ENCODE results near the gene RBBP7.

The RBBP7 gene

DNA sequence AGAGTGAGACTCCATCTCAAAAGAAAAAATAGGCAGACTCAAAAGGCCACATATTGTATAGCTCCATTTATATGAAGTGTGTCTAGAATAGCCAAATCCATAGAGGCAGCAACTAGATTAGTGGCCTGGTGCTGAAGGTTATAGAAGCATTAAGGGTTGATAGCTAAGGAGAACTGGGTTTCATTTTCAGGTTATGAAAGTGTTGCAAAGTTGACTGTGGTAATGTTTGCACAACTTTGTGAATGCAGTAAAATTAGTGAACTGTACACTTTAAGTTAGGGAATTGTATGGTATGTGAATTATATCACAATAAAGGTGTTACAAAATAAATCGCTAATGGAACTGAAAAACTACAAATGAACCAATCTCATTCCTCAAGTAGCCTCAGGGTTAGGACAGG is 55.6 kb downstream of the RBBP7 start:
- no peak for DNase-seq

DNA sequence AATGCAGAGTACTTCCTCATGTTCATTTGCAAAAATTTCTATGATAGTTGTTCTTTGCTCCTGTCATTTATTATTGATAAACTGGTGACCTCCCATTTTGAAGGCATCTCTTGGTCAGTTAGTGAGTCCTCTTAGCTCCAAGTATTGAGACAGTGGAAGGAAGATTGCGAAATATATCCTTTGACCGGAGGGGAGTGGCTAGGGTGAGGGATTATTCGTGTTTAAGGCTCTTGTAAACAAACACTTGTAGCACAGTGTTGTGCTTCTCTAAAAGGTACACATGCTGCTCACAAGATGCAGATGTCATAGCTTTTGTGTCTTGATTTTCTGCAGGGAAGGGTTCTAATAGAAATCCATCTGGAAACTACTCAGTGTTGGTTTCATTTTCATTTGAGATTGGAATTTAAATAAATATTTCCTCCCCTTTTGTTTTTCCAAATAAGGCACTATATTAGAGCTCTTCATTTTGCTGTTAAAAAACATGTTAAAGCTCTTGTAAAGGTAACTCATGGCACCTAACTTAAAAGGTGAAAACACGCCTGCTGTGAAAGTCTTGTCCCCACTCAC is 62.1 kb downstream of the RBBP7 start:
- Histone ChIP-seq H3K4me1 (ENCODE audit: control extremely low read depth in 1 of 4, control insufficient read depth in 4 of 4, insufficient read depth in 4 of 4, low read length in 3 of 4) (peaks cover 0 to 13% (median 5%) of the 10 kb centered on the region in 4 experiments), H3K4me3 (ENCODE audit: control insufficient read depth in 1 of 7, extremely low read depth in 1 of 7, insufficient read depth in 4 of 7, low read depth in 2 of 7, low read length in 6 of 7) (peak overlapping the region in 3 of 7 experiments; percentile 29 to 59 (median 37)), H3K27me3 (replicated peaks in 2 of 5; ENCODE audit: control insufficient read depth in 4 of 5, insufficient read depth in 5 of 5, low read length in 4 of 5) (no peaks in the 10 kb centered on the region), H3K36me3 (ENCODE audit: control insufficient read depth in 4 of 4, insufficient read depth in 4 of 4, low read length in 3 of 4) (peaks cover 0 to 3% (median 1%) of the 10 kb centered on the region in 4 experiments), H3K9me3 (ENCODE audit: control extremely low read depth in 1 of 5, control insufficient read depth in 4 of 5, insufficient read depth in 2 of 5, low read depth in 1 of 5, low read length in 4 of 5) (no peaks in the 10 kb centered on the region), H3K27ac (ENCODE audit: insufficient read depth in 1 of 2, low read depth in 1 of 2, low read length in 2 of 2, poor library complexity in 1 of 2, severe bottlenecking in 2 of 2) (peak overlapping the region in 1 of 2 experiments; percentile 32)
- DNase-seq: no peak
- 47% methylated on average over 4 of the region's 4 CpGs for WGBS (ENCODE audit: insufficient coverage)
- ChIA-PET CTCF (no interaction called here), POLR2A (no interaction called here)

More for the DNA sequence above, 55.6 kb downstream of the RBBP7 start:
- no peaks in the 10 kb centered on the region for H3K9me3 ChIP-seq (ENCODE audit: control extremely low read depth in 1 of 5, control insufficient read depth in 4 of 5, insufficient read depth in 2 of 5, low read depth in 1 of 5, low read length in 4 of 5)
- POLR2A ChIA-PET: no interaction called here
- H3K27ac ChIP-seq (ENCODE audit: insufficient read depth in 1 of 2, low read depth in 1 of 2, low read length in 2 of 2, poor library complexity in 1 of 2, severe bottlenecking in 2 of 2): no peak overlapping the region
- WGBS (ENCODE audit: insufficient coverage): no CpG with 5 or more reads among the region's 1 CpG
- H3K36me3 ChIP-seq (ENCODE audit: control insufficient read depth in 4 of 4, insufficient read depth in 4 of 4, low read length in 3 of 4): peaks cover 0 to 8% (median 1%) of the 10 kb centered on the region in 4 experiments
- peaks cover 0 to 3% (median 0%) of the 10 kb centered on the region in 5 experiments for H3K27me3 ChIP-seq (replicated peaks in 2 of 5; ENCODE audit: control insufficient read depth in 4 of 5, insufficient read depth in 5 of 5, low read length in 4 of 5)
- H3K4me1 ChIP-seq (ENCODE audit: control extremely low read depth in 1 of 4, control insufficient read depth in 4 of 4, insufficient read depth in 4 of 4, low read length in 3 of 4): peaks cover 0 to 2% (median 0%) of the 10 kb centered on the region in 4 experiments
- no peak overlapping the region for H3K4me3 ChIP-seq (ENCODE audit: control insufficient read depth in 1 of 7, extremely low read depth in 1 of 7, insufficient read depth in 4 of 7, low read depth in 2 of 7, low read length in 6 of 7)
- CTCF ChIA-PET: interaction anchor here (0.9 kb wide), 1 partner anchor 20 kb away, joined by 3 read pairs; no protein-coding TSS in a partner anchor

DNA sequence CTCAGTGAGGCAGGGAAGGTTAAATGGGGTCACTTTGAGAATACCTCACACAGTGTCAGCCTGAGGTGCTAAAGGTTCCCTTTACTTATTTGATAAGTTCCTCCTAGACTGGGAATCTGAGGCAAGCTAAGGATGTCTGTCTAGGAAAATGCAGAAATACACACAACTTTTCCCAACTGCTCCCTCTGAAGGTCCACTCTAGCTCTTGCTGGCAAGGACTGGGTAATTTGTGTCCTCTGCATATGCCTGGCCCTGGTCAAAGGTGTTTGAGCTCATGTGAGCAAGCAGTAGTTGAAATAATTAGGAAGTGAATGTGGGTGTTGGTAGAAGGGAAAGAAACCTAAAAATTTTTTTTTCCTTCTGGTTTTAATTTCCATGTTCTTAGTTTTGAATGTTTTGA is 62.6 kb downstream of the RBBP7 start:
- H3K27ac ChIP-seq (ENCODE audit: insufficient read depth in 1 of 2, low read depth in 1 of 2, low read length in 2 of 2, poor library complexity in 1 of 2, severe bottlenecking in 2 of 2): peak overlapping the region in 1 of 2 experiments; percentile 32
- peaks cover 0 to 13% (median 5%) of the 10 kb centered on the region in 4 experiments for H3K4me1 ChIP-seq (ENCODE audit: control extremely low read depth in 1 of 4, control insufficient read depth in 4 of 4, insufficient read depth in 4 of 4, low read length in 3 of 4)
- ChIA-PET CTCF (no interaction called here), POLR2A (no interaction called here)
- peaks cover 0 to 4% (median 0%) of the 10 kb centered on the region in 4 experiments for H3K36me3 ChIP-seq (ENCODE audit: control insufficient read depth in 4 of 4, insufficient read depth in 4 of 4, low read length in 3 of 4)
- no peak for DNase-seq
- peaks cover 0 to under 1% (median 0%) of the 10 kb centered on the region in 5 experiments for H3K27me3 ChIP-seq (replicated peaks in 2 of 5; ENCODE audit: control insufficient read depth in 4 of 5, insufficient read depth in 5 of 5, low read length in 4 of 5)
- H3K9me3 ChIP-seq (ENCODE audit: control extremely low read depth in 1 of 5, control insufficient read depth in 4 of 5, insufficient read depth in 2 of 5, low read depth in 1 of 5, low read length in 4 of 5): no peaks in the 10 kb centered on the region
- H3K4me3 ChIP-seq (ENCODE audit: control insufficient read depth in 1 of 7, extremely low read depth in 1 of 7, insufficient read depth in 4 of 7, low read depth in 2 of 7, low read length in 6 of 7): peak overlapping the region in 1 of 7 experiments; percentile 59

DNA sequence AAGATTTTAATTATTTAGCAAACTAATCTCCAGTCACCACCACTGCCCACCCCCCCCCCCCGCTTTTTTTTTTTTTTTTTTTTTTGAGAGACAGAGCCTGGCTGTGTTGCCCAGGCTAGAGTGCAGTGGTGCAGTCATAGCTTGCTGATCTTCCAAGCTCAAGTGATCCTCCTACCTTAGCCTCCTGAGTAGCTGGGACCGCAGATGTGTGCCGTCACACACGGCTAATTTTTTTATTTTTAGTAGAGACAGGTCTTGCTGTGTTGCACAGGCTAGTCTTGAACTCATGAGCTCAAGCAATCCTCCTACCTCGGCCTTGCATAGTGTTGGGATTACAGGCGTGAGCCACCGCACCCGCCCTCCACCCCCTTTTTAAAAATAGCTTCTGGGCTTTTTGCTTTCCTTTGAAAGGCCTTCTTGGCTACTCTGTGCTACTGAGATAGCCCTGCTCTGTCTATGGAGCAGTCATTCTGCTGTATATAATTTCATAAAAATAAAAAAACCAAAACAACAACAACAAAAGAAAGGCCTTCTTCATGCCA is 65.2 kb downstream of the RBBP7 start:
- WGBS (ENCODE audit: insufficient coverage): 98% methylated on average over 6 of the region's 8 CpGs
- no peak for DNase-seq
- H3K27ac ChIP-seq (ENCODE audit: insufficient read depth in 1 of 2, low read depth in 1 of 2, low read length in 2 of 2, poor library complexity in 1 of 2, severe bottlenecking in 2 of 2): no peak overlapping the region
- peaks cover 0 to 13% (median 5%) of the 10 kb centered on the region in 4 experiments for H3K4me1 ChIP-seq (ENCODE audit: control extremely low read depth in 1 of 4, control insufficient read depth in 4 of 4, insufficient read depth in 4 of 4, low read length in 3 of 4)
- POLR2A ChIA-PET: no interaction called here
- peaks cover 0 to 7% (median 2%) of the 10 kb centered on the region in 4 experiments for H3K36me3 ChIP-seq (ENCODE audit: control insufficient read depth in 4 of 4, insufficient read depth in 4 of 4, low read length in 3 of 4)
- peaks cover 0 to 3% (median 0%) of the 10 kb centered on the region in 5 experiments for H3K27me3 ChIP-seq (replicated peaks in 2 of 5; ENCODE audit: control insufficient read depth in 4 of 5, insufficient read depth in 5 of 5, low read length in 4 of 5)
- H3K9me3 ChIP-seq (ENCODE audit: control extremely low read depth in 1 of 5, control insufficient read depth in 4 of 5, insufficient read depth in 2 of 5, low read depth in 1 of 5, low read length in 4 of 5): no peaks in the 10 kb centered on the region
- CTCF ChIA-PET: no interaction called here
- no peak overlapping the region for H3K4me3 ChIP-seq (ENCODE audit: control insufficient read depth in 1 of 7, extremely low read depth in 1 of 7, insufficient read depth in 4 of 7, low read depth in 2 of 7, low read length in 6 of 7)

DNA sequence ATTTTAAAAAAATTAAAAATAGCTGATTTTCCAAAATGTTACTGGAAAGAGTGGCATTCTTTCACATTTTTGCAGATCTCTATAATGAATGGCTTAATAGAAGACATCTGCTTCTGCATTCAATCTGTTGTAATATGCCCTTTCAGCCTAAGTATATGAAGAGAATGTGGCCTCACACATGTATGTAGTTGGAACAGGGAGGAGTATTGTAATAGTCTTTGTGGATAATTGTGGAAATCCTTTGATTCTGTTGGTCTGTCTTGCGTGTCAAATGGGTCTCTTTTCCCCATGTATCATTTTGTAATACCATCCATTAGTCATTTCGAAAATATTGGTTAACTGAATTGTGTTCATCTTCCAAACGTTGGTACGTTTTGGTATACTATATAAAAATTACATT is 72.3 kb downstream of the RBBP7 start:
- peaks cover 0 to 3% (median 0%) of the 10 kb centered on the region in 5 experiments for H3K27me3 ChIP-seq (replicated peaks in 2 of 5; ENCODE audit: control insufficient read depth in 4 of 5, insufficient read depth in 5 of 5, low read length in 4 of 5)
- no peak overlapping the region for H3K27ac ChIP-seq (ENCODE audit: insufficient read depth in 1 of 2, low read depth in 1 of 2, low read length in 2 of 2, poor library complexity in 1 of 2, severe bottlenecking in 2 of 2)
- ChIA-PET POLR2A (no interaction called here), CTCF (no interaction called here)
- no CpG with 5 or more reads among the region's 4 CpGs for WGBS (ENCODE audit: insufficient coverage)
- H3K4me3 ChIP-seq (ENCODE audit: control insufficient read depth in 1 of 7, extremely low read depth in 1 of 7, insufficient read depth in 4 of 7, low read depth in 2 of 7, low read length in 6 of 7): no peak overlapping the region
- no peaks in the 10 kb centered on the region for H3K9me3 ChIP-seq (ENCODE audit: control extremely low read depth in 1 of 5, control insufficient read depth in 4 of 5, insufficient read depth in 2 of 5, low read depth in 1 of 5, low read length in 4 of 5)
- peaks cover 0 to 17% (median 7%) of the 10 kb centered on the region in 4 experiments for H3K36me3 ChIP-seq (ENCODE audit: control insufficient read depth in 4 of 4, insufficient read depth in 4 of 4, low read length in 3 of 4)
- H3K4me1 ChIP-seq (ENCODE audit: control extremely low read depth in 1 of 4, control insufficient read depth in 4 of 4, insufficient read depth in 4 of 4, low read length in 3 of 4): no peaks in the 10 kb centered on the region
- DNase-seq: no peak

- POLR2A ChIA-PET: no interaction called here
- no peaks in the 10 kb centered on the region for H3K9me3 ChIP-seq (ENCODE audit: control extremely low read depth in 1 of 5, control insufficient read depth in 4 of 5, insufficient read depth in 2 of 5, low read depth in 1 of 5, low read length in 4 of 5)
- H3K4me3 ChIP-seq (ENCODE audit: control insufficient read depth in 1 of 7, extremely low read depth in 1 of 7, insufficient read depth in 4 of 7, low read depth in 2 of 7, low read length in 6 of 7): no peak overlapping the region
- no peak for DNase-seq
- peaks cover 0 to under 1% (median 0%) of the 10 kb centered on the region in 5 experiments for H3K27me3 ChIP-seq (replicated peaks in 2 of 5; ENCODE audit: control insufficient read depth in 4 of 5, insufficient read depth in 5 of 5, low read length in 4 of 5)
- H3K27ac ChIP-seq (ENCODE audit: insufficient read depth in 1 of 2, low read depth in 1 of 2, low read length in 2 of 2, poor library complexity in 1 of 2, severe bottlenecking in 2 of 2): no peak overlapping the region
- CTCF ChIA-PET: no interaction called here
- peaks cover 0 to 14% (median 7%) of the 10 kb centered on the region in 4 experiments for H3K36me3 ChIP-seq (ENCODE audit: control insufficient read depth in 4 of 4, insufficient read depth in 4 of 4, low read length in 3 of 4)
- WGBS (ENCODE audit: insufficient coverage): 88% methylated on average over 5 of the region's 5 CpGs
- H3K4me1 ChIP-seq (ENCODE audit: control extremely low read depth in 1 of 4, control insufficient read depth in 4 of 4, insufficient read depth in 4 of 4, low read length in 3 of 4): no peaks in the 10 kb centered on the region
These were observed 72.8 kb downstream of the RBBP7 start for GRCh38 chrX:16797358-16797757.

- no peaks in the 10 kb centered on the region for H3K27me3 ChIP-seq (replicated peaks in 2 of 5; ENCODE audit: control insufficient read depth in 4 of 5, insufficient read depth in 5 of 5, low read length in 4 of 5)
- WGBS (ENCODE audit: insufficient coverage): 97% methylated on average over 2 of the region's 4 CpGs
- no peak overlapping the region for H3K4me3 ChIP-seq (ENCODE audit: control insufficient read depth in 1 of 7, extremely low read depth in 1 of 7, insufficient read depth in 4 of 7, low read depth in 2 of 7, low read length in 6 of 7)
- H3K9me3 ChIP-seq (ENCODE audit: control extremely low read depth in 1 of 5, control insufficient read depth in 4 of 5, insufficient read depth in 2 of 5, low read depth in 1 of 5, low read length in 4 of 5): no peaks in the 10 kb centered on the region
- ChIA-PET CTCF (no interaction called here), POLR2A (no interaction called here)
- no peak overlapping the region for H3K27ac ChIP-seq (ENCODE audit: insufficient read depth in 1 of 2, low read depth in 1 of 2, low read length in 2 of 2, poor library complexity in 1 of 2, severe bottlenecking in 2 of 2)
- no peaks in the 10 kb centered on the region for H3K4me1 ChIP-seq (ENCODE audit: control extremely low read depth in 1 of 4, control insufficient read depth in 4 of 4, insufficient read depth in 4 of 4, low read length in 3 of 4)
- H3K36me3 ChIP-seq (ENCODE audit: control insufficient read depth in 4 of 4, insufficient read depth in 4 of 4, low read length in 3 of 4): peaks cover 0 to 13% (median 5%) of the 10 kb centered on the region in 4 experiments
- no peak for DNase-seq
These were observed 73.9 kb downstream of the RBBP7 start for GRCh38 chrX:16796298-16796697.
